ENCODE data around the gene AP1B1. TPM values are rescaled to one million over a fixed set of nuclear protein-coding genes. Genes with fewer than 3 reads are reported as not detected.

Gene AP1B1
- total RNA-seq, 1 donor from 2014 or later, result 77.9 TPM

GRCh38 chr22:29338398-29338797 lies 50.0 kb downstream of the AP1B1 start:
- Mint-ChIP-seq H3K9me3 (ENCODE audit: unreplicated experiment) (peaks cover 4% of the 10 kb centered on the region), H3K36me3 (ENCODE audit: unreplicated experiment) (peaks cover 8% of the 10 kb centered on the region), H3K4me1 (ENCODE audit: low read depth, unreplicated experiment) (peaks cover 11% of the 10 kb centered on the region), H3K4me3 (ENCODE audit: unreplicated experiment) (no peak overlapping the region), H3K27ac (ENCODE audit: unreplicated experiment) (no peak overlapping the region), H3K27me3 (ENCODE audit: unreplicated experiment) (peaks cover 12% of the 10 kb centered on the region)
- TF ChIP-seq CTCF (IDR thresholded peaks at IDR 0.05; ENCODE audit: partially characterized antibody, unreplicated experiment), result no peak
- no peak for DNase-seq

- Mint-ChIP-seq H3K27ac (ENCODE audit: unreplicated experiment) (no peak overlapping the region), H3K36me3 (ENCODE audit: unreplicated experiment) (peaks cover 8% of the 10 kb centered on the region), H3K9me3 (ENCODE audit: unreplicated experiment) (peaks cover 4% of the 10 kb centered on the region), H3K4me1 (ENCODE audit: low read depth, unreplicated experiment) (peaks cover 7% of the 10 kb centered on the region), H3K4me3 (ENCODE audit: unreplicated experiment) (no peak overlapping the region), H3K27me3 (ENCODE audit: unreplicated experiment) (peaks cover 7% of the 10 kb centered on the region)
- TF ChIP-seq CTCF (IDR thresholded peaks at IDR 0.05; ENCODE audit: partially characterized antibody, unreplicated experiment), result no peak
- DNase-seq, result no peak
Observed at GRCh38 chr22:29337631-29338284, 50.6 kb downstream of the AP1B1 start.

- H3K36me3 Mint-ChIP-seq (ENCODE audit: unreplicated experiment), result peaks cover 8% of the 10 kb centered on the region
- peaks cover 6% of the 10 kb centered on the region for H3K27me3 Mint-ChIP-seq (ENCODE audit: unreplicated experiment)
- H3K9me3 Mint-ChIP-seq (ENCODE audit: unreplicated experiment), result peaks cover 4% of the 10 kb centered on the region
- H3K4me1 Mint-ChIP-seq (ENCODE audit: low read depth, unreplicated experiment), result peaks cover 10% of the 10 kb centered on the region
- H3K4me3 Mint-ChIP-seq (ENCODE audit: unreplicated experiment), result no peak overlapping the region
- no peak overlapping the region for H3K27ac Mint-ChIP-seq (ENCODE audit: unreplicated experiment)
- DNase-seq, result no peak
- TF ChIP-seq CTCF (IDR thresholded peaks at IDR 0.05; ENCODE audit: partially characterized antibody, unreplicated experiment), result no peak
Observed at GRCh38 chr22:29336751-29337490, 51.4 kb downstream of the AP1B1 start.

GRCh38 chr22:29335656-29336055 lies 52.7 kb downstream of the AP1B1 start:
- H3K27ac Mint-ChIP-seq (ENCODE audit: unreplicated experiment), result no peak overlapping the region
- peaks cover 10% of the 10 kb centered on the region for H3K4me1 Mint-ChIP-seq (ENCODE audit: low read depth, unreplicated experiment)
- no peak overlapping the region for H3K4me3 Mint-ChIP-seq (ENCODE audit: unreplicated experiment)
- peaks cover 8% of the 10 kb centered on the region for H3K36me3 Mint-ChIP-seq (ENCODE audit: unreplicated experiment)
- DNase-seq, result no peak
- H3K9me3 Mint-ChIP-seq (ENCODE audit: unreplicated experiment), result peaks cover 3% of the 10 kb centered on the region
- H3K27me3 Mint-ChIP-seq (ENCODE audit: unreplicated experiment), result peaks cover 6% of the 10 kb centered on the region
- TF ChIP-seq CTCF (IDR thresholded peaks at IDR 0.05; ENCODE audit: partially characterized antibody, unreplicated experiment), result no peak

Measured in glutamatergic neuron (in vitro differentiated cells).